Body of pancreas (tissue), 4 donors: ENCODE measurements around the gene LBR.

Source experiments
- CTCF ChIP-seq, 7 experiments: fragments of 450-650 bp in 4 of 7; fragments of 200-600 bp in 3 of 7; sonication (generic) in 3 of 7; IDR thresholded peaks; one replicate each; pipeline ENCODE4 v1.5.1; 2016 to 2019; ENCODE audit warnings: antibody characterized with exemption in 7 of 7
- POLR2A ChIP-seq, 3 donors: fragments of 450-650 bp; IDR thresholded peaks; one replicate each; pipeline ENCODE4 v1.6.1; 2016; ENCODE audit warnings: antibody characterized with exemption in 3 of 3, mild to moderate bottlenecking in 2 of 3

GRCh38 chr1:225451340-225451739 lies 23.5 kb upstream of the LBR start:
- TF ChIP-seq CTCF (IDR thresholded peaks at IDR 0.05) (no peak), POLR2A (IDR thresholded peaks at IDR 0.05) (no peak)
